GM12891 (cell line): Measurements from ENCODE around the gene CCR2.

Experiments used
- POLR2A ChIP-seq: IDR thresholded peaks from 2 replicates; pipeline ENCODE4 v1.6.1; 2011; ENCODE audit warnings: low read depth, low read length, control low read depth
- POLR2AphosphoS5 ChIP-seq: IDR thresholded peaks from 2 replicates; pipeline ENCODE4 v1.6.1; 2011; ENCODE audit warnings: low read depth, low read length, control low read depth

DNA sequence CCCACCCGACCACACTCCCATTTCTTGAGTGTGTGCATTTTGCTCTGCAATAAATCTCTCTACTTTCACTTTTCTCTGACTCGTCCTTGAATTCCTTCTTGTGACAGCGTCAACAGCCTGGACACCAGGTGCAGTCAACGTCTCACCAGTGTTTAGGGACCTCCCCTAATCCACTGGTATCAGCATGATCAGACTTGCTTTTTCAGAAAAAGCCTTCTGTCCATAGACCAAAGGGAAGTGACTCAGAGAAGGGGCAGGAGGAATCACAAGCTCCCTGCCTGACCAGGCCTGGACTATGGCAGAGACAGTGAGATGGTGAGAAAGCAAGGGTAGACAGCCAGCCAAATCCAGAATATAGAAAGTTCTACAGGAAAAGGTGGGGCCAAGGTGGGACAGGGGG lies 32.3 kb downstream of the CCR2 start:
- TF ChIP-seq POLR2A = no peak
- no peak for TF ChIP-seq POLR2AphosphoS5
